GM23338 (cell line): ENCODE results near the gene FKBP2. TPM values are rescaled to one million over a fixed set of nuclear protein-coding genes. Genes with fewer than 3 reads are reported as not detected.

ENCODE experiments used
- ATAC-seq: fragments of 200-7000 bp; cut with Tn5 transposase; 3 replicates; pipeline ENCODE4 v1.9.1; 2020
- DNase-seq: peaks from one replicate; pipeline ENCODE4 v3.0.0-alpha.2; 2015; ENCODE audit warnings: low spot score
- H2AFZ ChIP-seq: fragments of 200-600 bp; sonication (generic); 2 replicates; pipeline ENCODE4 v1.8.0; 2016; ENCODE audit warnings: antibody characterized with exemption, mild to moderate bottlenecking, moderate library complexity
- H3F3A ChIP-seq: fragments of 200-600 bp; sonication (generic); replicated peaks from 2 replicates; pipeline ENCODE4 v1.8.0; 2017; ENCODE audit warnings: antibody characterized with exemption, mixed run types, low read depth
- H3K27ac ChIP-seq: fragments of 200-600 bp; sonication (generic); 2 replicates; pipeline ENCODE4 v1.6.1; 2016; ENCODE audit warnings: low read depth
- H3K27me3 ChIP-seq: fragments of 200-600 bp; sonication (generic); 2 replicates; pipeline ENCODE4 v1.8.0; 2016; ENCODE audit warnings: mild to moderate bottlenecking, mixed run types, moderate library complexity; ENCODE audit not compliant: insufficient read depth
- H3K36me3 ChIP-seq: fragments of 200-600 bp; sonication (generic); 2 replicates; pipeline ENCODE4 v1.8.0; 2016; ENCODE audit warnings: mild to moderate bottlenecking; ENCODE audit not compliant: insufficient read depth
- H3K4me1 ChIP-seq: fragments of 200-600 bp; sonication (generic); 2 replicates; pipeline ENCODE4 v1.8.0; 2016; ENCODE audit warnings: mild to moderate bottlenecking, moderate library complexity; ENCODE audit not compliant: insufficient read depth
- H3K4me2 ChIP-seq: fragments of 200-600 bp; sonication (generic); 2 replicates; pipeline ENCODE4 v1.7.1; 2017; ENCODE audit warnings: mixed run types
- H3K4me3 ChIP-seq: fragments of 200-600 bp; sonication (generic); 2 replicates; pipeline ENCODE4 v1.6.1; 2016; ENCODE audit warnings: mixed run types
- H3K79me2 ChIP-seq: fragments of 200-600 bp; sonication (generic); replicated peaks from 2 replicates; pipeline ENCODE4 v1.8.0; 2017; ENCODE audit warnings: mild to moderate bottlenecking; ENCODE audit not compliant: insufficient read depth
- H3K9me2 ChIP-seq: fragments of 200-600 bp; sonication (generic); 2 replicates; pipeline ENCODE4 v1.8.0; 2017; ENCODE audit not compliant: insufficient read depth
- H4K20me1 ChIP-seq: fragments of 200-600 bp; sonication (generic); replicated peaks from 2 replicates; pipeline ENCODE4 v1.8.0; 2017; ENCODE audit warnings: mild to moderate bottlenecking; ENCODE audit not compliant: insufficient read depth
- H3K27ac Mint-ChIP-seq: 2 replicates; pipeline ENCODE4 v1.8.0; 2020; ENCODE audit warnings: inconsistent platforms, mild to moderate bottlenecking, moderate library complexity, mixed read lengths
- H3K27me3 Mint-ChIP-seq: 3 replicates; pipeline ENCODE4 v1.8.0; 2022; ENCODE audit warnings: low read depth, mild to moderate bottlenecking, moderate library complexity, mixed read lengths, inconsistent platforms; ENCODE audit not compliant: insufficient read depth, poor library complexity
- H3K36me3 Mint-ChIP-seq: 3 replicates; pipeline ENCODE4 v1.8.0; 2021; ENCODE audit warnings: low read depth, mild to moderate bottlenecking, inconsistent platforms, moderate library complexity, mixed read lengths
- H3K4me1 Mint-ChIP-seq: 3 replicates; pipeline ENCODE4 v1.8.0; 2020; ENCODE audit warnings: mild to moderate bottlenecking, inconsistent platforms, mixed read lengths
- H3K4me3 Mint-ChIP-seq: 3 replicates; pipeline ENCODE4 v1.8.0; 2021; ENCODE audit warnings: moderate library complexity, mild to moderate bottlenecking, inconsistent platforms, mixed read lengths
- H3K9me3 Mint-ChIP-seq: 3 replicates; pipeline ENCODE4 v1.8.0; 2020; ENCODE audit warnings: moderate library complexity, mild to moderate bottlenecking, inconsistent platforms, mixed read lengths
- CREB1 ChIP-seq: fragments of 250-450 bp; sonication (Bioruptor Pico); IDR thresholded peaks from 2 replicates; pipeline ENCODE4 v1.5.0; 2020; ENCODE audit warnings: low read depth, mild to moderate bottlenecking, moderate library complexity
- CTCF ChIP-seq, 2 experiments: fragments of 200-600 bp in 1 of 2; sonication (generic) in 1 of 2; conservative IDR thresholded peaks; 2 replicates each; pipeline versions ENCODE4 v1.5.1 to v1.6.1; 2016 to 2017; ENCODE audit warnings: antibody characterized with exemption in 2 of 2, low read depth in 2 of 2, mild to moderate bottlenecking in 2 of 2, moderate library complexity in 1 of 2
- ETS1 ChIP-seq: IDR thresholded peaks from 2 replicates; pipeline ENCODE4 v1.6.1; 2016; ENCODE audit warnings: antibody characterized with exemption
- EZH2 ChIP-seq: fragments of 200-600 bp; sonication (generic); IDR thresholded peaks from one replicate; pipeline ENCODE4 v1.8.0; 2017; ENCODE audit warnings: antibody characterized with exemption, mild to moderate bottlenecking, low read depth; ENCODE audit not compliant: unreplicated experiment
- EZH2phosphoT487 ChIP-seq: fragments of 200-600 bp; sonication (generic); IDR thresholded peaks from one replicate; pipeline ENCODE4 v1.8.1; 2018; ENCODE audit warnings: antibody characterized with exemption; ENCODE audit not compliant: unreplicated experiment
- JUNB ChIP-seq: IDR thresholded peaks from one replicate; pipeline ENCODE4 v1.6.1; 2016; ENCODE audit warnings: antibody characterized with exemption; ENCODE audit not compliant: unreplicated experiment
- NANOG ChIP-seq: IDR thresholded peaks from 2 replicates; pipeline ENCODE4 v1.6.1; 2016; ENCODE audit warnings: antibody characterized with exemption, borderline replicate concordance
- POLR2AphosphoS5 ChIP-seq: IDR thresholded peaks from 2 replicates; pipeline ENCODE4 v1.6.1; 2016; ENCODE audit warnings: antibody characterized with exemption, low read depth
- REST ChIP-seq: IDR thresholded peaks from one replicate; pipeline ENCODE4 v1.6.1; 2018; ENCODE audit warnings: antibody characterized with exemption; ENCODE audit not compliant: unreplicated experiment
- STAT1 ChIP-seq: IDR thresholded peaks from one replicate; pipeline ENCODE4 v1.6.1; 2016; ENCODE audit warnings: antibody characterized with exemption; ENCODE audit not compliant: unreplicated experiment
- ZNF114 ChIP-seq: fragments of 250-450 bp; sonication (Bioruptor Pico); IDR thresholded peaks from 2 replicates; pipeline ENCODE4 v1.5.0; 2020; ENCODE audit warnings: mild to moderate bottlenecking, moderate library complexity
- ZNF331 ChIP-seq: fragments of 250-450 bp; sonication (Bioruptor Pico); IDR thresholded peaks from 2 replicates; pipeline ENCODE4 v1.5.0; 2020; ENCODE audit warnings: low read depth, mild to moderate bottlenecking, moderate library complexity
- ZNF462 ChIP-seq: fragments of 250-450 bp; sonication (Bioruptor Pico); IDR thresholded peaks from 2 replicates; pipeline ENCODE4 v1.5.0; 2020; ENCODE audit warnings: mild to moderate bottlenecking, moderate library complexity
- polyA plus RNA-seq: library from polyadenylated mRNA; unstranded; fragments of >200 nt; fragmentation: Nextera tagmentation; extraction: Ambion mirVana; gene quantifications from 2 replicates; pipeline ENCODE4 v1.2.1, GENCODE V29; 2016
- total RNA-seq: library from RNA; depleted of rRNA; stranded (reverse); fragments of >200 nt; shearing (Covaris generic); gene quantifications from 2 replicates; pipeline ENCODE4 v1.2.3, GENCODE V29; 2014

FKBP2 gene
- total and polyA plus RNA-seq, 2 experiments from 2014 or later, result 31.4 to 201 TPM

- H3K4me1 ChIP-seq, result no peaks in the 10 kb centered on the region; the same call in 1 of the 2 replicates
- no peaks in the 10 kb centered on the region for H3K27me3 ChIP-seq
- H3K79me2 ChIP-seq, result no peaks in the 10 kb centered on the region; the same call in 1 of the 2 replicates
- Mint-ChIP-seq H3K27me3 (peaks cover 7% of the 10 kb centered on the region), H3K9me3 (no peaks in the 10 kb centered on the region), H3K36me3 (no peaks in the 10 kb centered on the region), H3K4me1 (peaks cover 9% of the 10 kb centered on the region), H3K27ac (no peak overlapping the region), H3K4me3 (no peak overlapping the region)
- H4K20me1 ChIP-seq, result no peaks in the 10 kb centered on the region
- no peak for TF ChIP-seq CTCF (conservative IDR thresholded peaks at IDR 0.05; ENCODE audit: low read depth in 2 of 2)
- TF ChIP-seq CREB1 (CRISPR knock-in tag), result no peak
- TF ChIP-seq NANOG, result no peak
- TF ChIP-seq ZNF114 (CRISPR knock-in tag), result no peak
- no peak for TF ChIP-seq ETS1
- no peak for TF ChIP-seq JUNB
- no peak for TF ChIP-seq EZH2
- no peak for TF ChIP-seq STAT1
- no peak for TF ChIP-seq EZH2phosphoT487
- no peak for TF ChIP-seq ZNF331
- no peak for TF ChIP-seq REST
- TF ChIP-seq ZNF462 (CRISPR knock-in tag), result no peak
- TF ChIP-seq POLR2AphosphoS5, result no peak
- DNase-seq, result no peak
- H3K36me3 ChIP-seq, result no peaks in the 10 kb centered on the region; the same call in 1 of the 2 replicates
- no peak overlapping the region for H3K27ac ChIP-seq
- no peaks in the 10 kb centered on the region for H3F3A ChIP-seq
- no peak overlapping the region for H3K4me2 ChIP-seq
- H3K9me2 ChIP-seq, result no peaks in the 10 kb centered on the region
- ATAC-seq, result no peak
- H2AFZ ChIP-seq, result no peak overlapping the region
- no peak overlapping the region for H3K4me3 ChIP-seq
Observed at GRCh38 chr11:64223001-64223651, 17.8 kb upstream of the FKBP2 start.
